Measurements from ENCODE around the gene BRK1.

- no peak for TF ChIP-seq POLR2A (IDR thresholded peaks at IDR 0.05; ENCODE audit: low read length)
- no peak for TF ChIP-seq GATA1 (IDR thresholded peaks at IDR 0.05; ENCODE audit: low read depth, low read length)
Observed at GRCh38 chr3:10116138-10116460, 624 bp downstream of the BRK1 start.
